A673 (cell line): Measurements from ENCODE around the gene ZC3H6. TPM values are rescaled to one million over a fixed set of nuclear protein-coding genes. Genes with fewer than 3 reads are reported as not detected.

ENCODE experiments used
- BruUV-seq: library from RNA; stranded (reverse); fragments of 400-500 nt; replicated peaks from 2 replicates; lab custom pipeline; 2021; lab: Mats Ljungman, UMichigan
- CTCF ChIA-PET: fragments of 300-600 bp; sonication (Branson Sonifier 250); formaldehyde crosslinking; loops from one replicate; lab custom pipeline; 2022; ENCODE audit warnings: antibody characterized with exemption; lab: Charles Lee
- POLR2A ChIA-PET: fragments of 300-600 bp; sonication (Branson Sonifier 250); formaldehyde crosslinking; loops from one replicate; lab custom pipeline; 2022; ENCODE audit warnings: antibody characterized with exemption; ENCODE audit not compliant: low non-redundant PET; lab: Charles Lee
- DNase-seq: peaks from one replicate; pipeline ENCODE4 v3.0.0-alpha.2; 2015; ENCODE audit warnings: low spot score
- H3K27ac ChIP-seq: fragments of 200-600 bp; sonication (generic); 2 replicates; pipeline ENCODE4 v1.5.1; 2016; ENCODE audit warnings: mixed run types, low read depth, mild to moderate bottlenecking, mixed read lengths, antibody characterized with exemption, low read length; ENCODE audit not compliant: poor library complexity, severe bottlenecking
- H3K27me3 ChIP-seq: fragments of 200-600 bp; sonication (generic); replicated peaks from 2 replicates; pipeline ENCODE4 v1.6.1; 2017; ENCODE audit warnings: mixed run types, low read depth, mild to moderate bottlenecking, mixed read lengths, antibody characterized with exemption, low read length; ENCODE audit not compliant: insufficient read depth, poor library complexity
- H3K36me3 ChIP-seq: fragments of 200-600 bp; sonication (generic); 2 replicates; pipeline ENCODE4 v1.6.1; 2016; ENCODE audit warnings: mixed run types, mild to moderate bottlenecking, mixed read lengths, antibody characterized with exemption, low read length; ENCODE audit not compliant: insufficient read depth, poor library complexity, severe bottlenecking
- H3K4me1 ChIP-seq: fragments of 200-600 bp; sonication (generic); 2 replicates; pipeline ENCODE4 v1.6.1; 2017; ENCODE audit warnings: mixed run types, mild to moderate bottlenecking, mixed read lengths, antibody characterized with exemption, low read length; ENCODE audit not compliant: insufficient read depth, poor library complexity, severe bottlenecking
- H3K4me3 ChIP-seq: fragments of 200-600 bp; sonication (generic); 2 replicates; pipeline ENCODE4 v1.5.1; 2016; ENCODE audit warnings: low read depth, mixed run types, mild to moderate bottlenecking, mixed read lengths, low read length; ENCODE audit not compliant: poor library complexity, severe bottlenecking
- H3K9me3 ChIP-seq: fragments of 200-600 bp; sonication (generic); 2 replicates; pipeline ENCODE4 v1.6.1; 2016; ENCODE audit warnings: mixed run types, low read depth, mild to moderate bottlenecking, mixed read lengths, antibody characterized with exemption, low read length; ENCODE audit not compliant: poor library complexity, severe bottlenecking
- EZH2 ChIP-seq: fragments of 200-600 bp; sonication (generic); IDR thresholded peaks from 2 replicates; pipeline ENCODE4 v1.6.1; 2017; ENCODE audit warnings: borderline replicate concordance, low read depth, mild to moderate bottlenecking, mixed read lengths, antibody characterized with exemption, low read length; ENCODE audit not compliant: poor library complexity, severe bottlenecking
- intact Hi-C: fragments of 100-400 bp; cut with micrococcal nuclease; formaldehyde crosslinking; loops from one replicate; pipeline ENCODE4 v1.10.0; 2022; ENCODE audit not compliant: unreplicated experiment
- total RNA-seq: library from RNA; stranded (reverse); gene quantifications from 2 replicates; pipeline ENCODE4 v1.2.3, GENCODE V29; 2021
- TF ChIP-seq, protein P1 (sequence below): fragments of 300-800, 200-600 bp; sonication (generic); conservative IDR thresholded peaks from 2 replicates; pipeline ENCODE4 v1.5.1; 2017; ENCODE audit warnings: low read depth, mild to moderate bottlenecking, antibody characterized with exemption, low read length, moderate library complexity, mixed read lengths

ZC3H6 gene
- total RNA-seq, 1 experiment from 2014 or later = 7.6 TPM

DNA sequence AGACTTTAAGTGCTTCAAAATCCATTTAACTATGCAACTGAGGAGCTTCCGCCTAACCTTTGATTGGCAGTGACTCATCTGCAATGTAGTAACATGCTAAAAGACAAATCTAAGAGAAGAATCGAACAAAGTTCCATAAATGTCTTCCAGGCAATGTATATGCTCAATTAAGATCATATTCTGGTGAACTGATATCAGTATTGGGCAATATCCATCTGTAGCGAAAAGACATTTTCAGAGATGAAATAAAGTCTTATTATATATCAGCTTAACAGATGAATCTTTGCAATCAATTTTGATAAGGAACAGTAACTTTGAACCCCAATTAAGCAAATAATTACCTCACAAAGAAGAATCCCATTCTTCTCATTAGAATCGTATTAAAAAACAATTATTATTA, 32.2 kb upstream of the ZC3H6 start:
- H3K36me3 ChIP-seq = peaks cover 17% of the 10 kb centered on the region
- no peak for DNase-seq
- TF ChIP-seq EZH2 = no peak
- BruUV-seq = no TSS peak
- H3K4me3 ChIP-seq = no peak overlapping the region
- ChIA-PET POLR2A (no interaction called here), CTCF (no interaction called here)
- intact Hi-C loops = no loop called here
- peaks cover 4% of the 10 kb centered on the region for H3K9me3 ChIP-seq
- no peaks in the 10 kb centered on the region for H3K27me3 ChIP-seq
- no peaks in the 10 kb centered on the region for H3K4me1 ChIP-seq
- no peak overlapping the region for H3K27ac ChIP-seq

DNA sequence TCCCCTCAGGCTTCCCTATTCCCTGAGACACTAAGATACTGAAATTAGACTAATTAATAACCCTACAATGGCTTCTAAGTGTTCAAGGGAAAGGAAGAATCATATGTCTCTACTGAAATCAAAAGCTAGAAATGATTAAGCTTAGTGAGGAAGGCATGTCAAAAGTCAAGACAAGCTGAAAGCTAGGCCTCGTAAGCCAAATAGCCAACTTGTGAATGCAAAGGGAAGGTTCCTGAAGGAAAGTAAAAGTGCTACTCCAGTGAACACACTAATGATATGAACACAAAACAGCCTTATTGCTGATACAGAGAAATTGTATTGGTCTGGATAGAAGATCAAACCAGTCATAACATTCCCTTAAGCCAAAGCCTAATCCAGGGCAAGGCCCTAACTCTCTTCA, 30.5 kb upstream of the ZC3H6 start:
- Histone ChIP-seq H3K27ac (no peak overlapping the region), H3K4me3 (no peak overlapping the region), H3K27me3 (no peaks in the 10 kb centered on the region), H3K36me3 (peaks cover 17% of the 10 kb centered on the region), H3K4me1 (no peaks in the 10 kb centered on the region), H3K9me3 (peaks cover 4% of the 10 kb centered on the region)
- no TSS peak for BruUV-seq
- POLR2A ChIA-PET = no interaction called here
- intact Hi-C loops = no loop called here
- no peak for TF ChIP-seq EZH2
- TF ChIP-seq, protein P1, sequence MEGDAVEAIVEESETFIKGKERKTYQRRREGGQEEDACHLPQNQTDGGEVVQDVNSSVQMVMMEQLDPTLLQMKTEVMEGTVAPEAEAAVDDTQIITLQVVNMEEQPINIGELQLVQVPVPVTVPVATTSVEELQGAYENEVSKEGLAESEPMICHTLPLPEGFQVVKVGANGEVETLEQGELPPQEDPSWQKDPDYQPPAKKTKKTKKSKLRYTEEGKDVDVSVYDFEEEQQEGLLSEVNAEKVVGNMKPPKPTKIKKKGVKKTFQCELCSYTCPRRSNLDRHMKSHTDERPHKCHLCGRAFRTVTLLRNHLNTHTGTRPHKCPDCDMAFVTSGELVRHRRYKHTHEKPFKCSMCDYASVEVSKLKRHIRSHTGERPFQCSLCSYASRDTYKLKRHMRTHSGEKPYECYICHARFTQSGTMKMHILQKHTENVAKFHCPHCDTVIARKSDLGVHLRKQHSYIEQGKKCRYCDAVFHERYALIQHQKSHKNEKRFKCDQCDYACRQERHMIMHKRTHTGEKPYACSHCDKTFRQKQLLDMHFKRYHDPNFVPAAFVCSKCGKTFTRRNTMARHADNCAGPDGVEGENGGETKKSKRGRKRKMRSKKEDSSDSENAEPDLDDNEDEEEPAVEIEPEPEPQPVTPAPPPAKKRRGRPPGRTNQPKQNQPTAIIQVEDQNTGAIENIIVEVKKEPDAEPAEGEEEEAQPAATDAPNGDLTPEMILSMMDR = no peak
- CTCF ChIA-PET = no interaction called here
- DNase-seq = no peak

DNA sequence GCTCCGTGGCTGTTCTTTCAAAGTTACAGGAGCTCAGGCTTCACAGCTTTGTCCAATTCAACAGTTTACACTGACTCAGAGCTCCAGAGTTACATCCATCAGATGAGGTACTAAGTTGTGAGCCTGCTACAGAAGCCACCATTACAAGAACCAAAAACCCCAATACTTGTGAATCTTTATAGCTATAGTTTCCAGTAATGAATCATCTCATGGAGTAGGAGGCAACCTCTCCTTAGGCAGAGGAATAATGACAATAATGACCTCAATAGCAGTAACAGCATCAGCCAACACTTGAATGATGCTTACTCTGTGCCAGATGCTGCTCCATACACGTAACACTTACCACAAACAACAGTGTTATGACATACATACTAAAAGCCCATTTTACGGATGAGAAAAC, 24.1 kb upstream of the ZC3H6 start:
- POLR2A ChIA-PET = no interaction called here
- BruUV-seq = no TSS peak
- Histone ChIP-seq H3K27me3 (no peaks in the 10 kb centered on the region), H3K4me3 (no peak overlapping the region), H3K4me1 (peaks cover 9% of the 10 kb centered on the region), H3K36me3 (peaks cover 5% of the 10 kb centered on the region), H3K9me3 (no peaks in the 10 kb centered on the region), H3K27ac (no peak overlapping the region)
- CTCF ChIA-PET = no interaction called here
- no peak for DNase-seq
- TF ChIP-seq, protein P1 = no peak
- no peak for TF ChIP-seq EZH2
- intact Hi-C loops = loop anchor here (10.0 kb wide), 1 partner anchor 346 kb away; no protein-coding TSS in a partner anchor

DNA sequence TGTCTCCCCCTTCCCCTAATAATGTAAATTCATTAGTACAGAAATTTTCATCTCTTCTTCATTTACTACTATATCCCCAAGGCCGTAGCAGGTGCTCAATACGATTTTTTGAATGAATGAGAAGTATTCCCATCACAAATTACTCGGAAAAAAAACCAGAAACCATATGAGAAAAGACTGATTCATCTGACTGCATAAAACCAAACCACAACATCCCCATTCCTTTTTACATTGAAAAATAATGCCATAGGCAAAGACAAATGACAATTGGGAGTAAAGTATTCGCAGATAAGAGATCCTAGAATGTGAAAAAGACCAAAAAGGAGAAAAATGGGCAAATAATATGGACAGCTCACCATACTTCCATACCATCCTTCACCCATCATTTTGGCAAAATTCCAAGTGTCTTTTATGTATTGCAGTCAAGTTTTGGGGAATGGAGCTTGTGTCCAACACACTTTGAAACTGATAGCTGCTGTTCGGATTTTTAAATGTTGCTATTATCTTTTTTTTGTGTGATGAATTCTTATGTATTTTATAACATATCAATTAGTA, 22.1 kb upstream of the ZC3H6 start:
- H3K4me3 ChIP-seq = no peak overlapping the region
- intact Hi-C loops = loop anchor here (10.0 kb wide), 1 partner anchor 349 kb away; no protein-coding TSS in a partner anchor
- no peak overlapping the region for H3K27ac ChIP-seq
- no peaks in the 10 kb centered on the region for H3K9me3 ChIP-seq
- no TSS peak for BruUV-seq
- TF ChIP-seq EZH2 = no peak
- TF ChIP-seq, protein P1 = no peak
- ChIA-PET POLR2A (no interaction called here), CTCF (no interaction called here)
- H3K36me3 ChIP-seq = no peaks in the 10 kb centered on the region
- H3K27me3 ChIP-seq = no peaks in the 10 kb centered on the region
- peaks cover 9% of the 10 kb centered on the region for H3K4me1 ChIP-seq
- no peak for DNase-seq
